HG02884 (cell line): Measurements from ENCODE around the gene ZMYND8.
"Not testable (repeated sequence)": the region's sequence is repeated elsewhere in the genome, so short reads cannot be mapped to it uniquely, and the experiment has no call there.

Experiments used
- ATAC-seq: cut with Tn5 transposase; IDR thresholded peaks from one replicate; pipeline ENCODE4 v1.9.1; 2021; ENCODE audit warnings: mild to moderate bottlenecking, moderate library complexity; ENCODE audit not compliant: unreplicated experiment

The ZMYND8 gene

DNA sequence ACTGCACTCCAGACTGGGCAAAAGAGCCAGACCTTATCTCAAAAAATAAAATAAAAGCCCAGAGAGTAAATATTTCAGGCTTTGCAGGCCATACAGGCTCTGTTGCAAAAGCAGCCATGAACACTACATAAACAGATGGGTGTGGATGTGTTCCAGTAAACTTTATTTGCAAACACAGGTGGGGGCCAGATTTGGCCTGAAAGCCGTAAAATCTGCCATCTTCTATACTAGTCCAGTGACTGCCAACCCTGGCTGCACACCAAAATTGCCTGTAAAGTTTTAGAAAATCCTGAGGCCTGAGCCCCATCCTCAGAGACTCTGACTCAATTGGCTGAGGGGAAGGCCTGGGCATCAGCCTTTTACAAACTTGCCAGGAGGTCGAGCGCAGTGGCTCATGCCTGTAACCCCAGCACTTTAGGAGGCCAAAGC is 103.6 kb downstream of the ZMYND8 start:
- no peak for ATAC-seq

DNA sequence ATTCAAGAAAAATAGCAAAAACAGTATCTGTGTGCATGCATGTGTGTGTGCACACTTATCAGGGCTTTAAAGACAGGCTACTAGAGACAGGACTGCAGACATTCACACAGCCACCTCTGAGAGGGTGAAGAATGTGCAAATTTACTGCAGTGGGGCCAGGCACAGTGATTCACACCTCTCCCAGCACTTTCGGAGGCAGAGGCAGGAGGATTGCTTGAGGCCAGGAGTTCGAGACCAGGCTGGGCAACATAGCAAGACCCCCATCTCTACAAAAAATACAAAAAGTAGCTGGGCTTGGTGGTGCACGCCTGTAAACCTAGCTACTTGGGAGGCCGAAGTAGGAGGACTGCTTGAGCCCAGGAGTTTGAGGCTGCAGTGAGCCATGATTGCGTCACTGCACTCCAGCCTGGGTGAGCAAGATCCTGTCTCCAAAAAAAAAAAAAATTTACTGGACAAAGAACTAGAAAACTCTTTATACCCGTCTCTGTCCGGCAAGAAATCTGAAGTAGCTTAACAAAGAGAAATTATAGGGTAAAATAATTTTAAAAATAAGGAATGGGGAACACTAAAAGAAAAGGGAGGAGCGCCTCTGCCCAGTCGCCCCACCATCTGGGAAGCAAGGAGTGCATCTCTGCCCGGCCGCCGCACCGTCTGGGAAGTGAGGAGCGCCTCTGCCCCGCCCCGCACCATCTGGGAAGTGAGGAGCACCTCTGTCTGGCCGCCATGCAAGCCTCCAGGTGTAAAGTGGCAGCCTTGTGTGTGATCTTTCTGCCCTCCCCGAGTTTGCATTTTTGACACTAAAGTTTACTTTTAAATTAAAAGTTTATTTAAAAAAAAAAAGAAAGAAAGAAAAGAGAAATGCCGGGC is 105.1 kb downstream of the ZMYND8 start:
- ATAC-seq = no peak

DNA sequence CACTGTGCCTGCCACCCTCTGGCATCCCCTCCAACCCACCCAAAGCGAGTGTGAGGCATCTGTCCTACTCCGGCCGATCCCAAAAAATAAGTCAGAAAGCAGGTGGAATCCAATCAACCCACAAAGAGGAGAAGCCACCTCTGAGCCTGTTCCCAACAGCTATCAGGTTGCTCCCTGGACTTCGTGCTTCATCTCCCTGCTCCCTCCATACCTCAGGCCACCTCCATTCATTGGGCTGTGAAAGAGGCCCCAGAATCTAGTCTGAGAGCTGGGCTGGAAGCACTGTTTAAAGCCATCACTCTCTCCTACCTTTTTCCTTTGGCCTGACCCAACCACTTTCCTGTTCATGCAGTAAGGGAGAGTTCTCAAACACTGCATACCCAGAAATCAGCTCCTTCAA is 106.1 kb downstream of the ZMYND8 start:
- no peak for ATAC-seq

DNA sequence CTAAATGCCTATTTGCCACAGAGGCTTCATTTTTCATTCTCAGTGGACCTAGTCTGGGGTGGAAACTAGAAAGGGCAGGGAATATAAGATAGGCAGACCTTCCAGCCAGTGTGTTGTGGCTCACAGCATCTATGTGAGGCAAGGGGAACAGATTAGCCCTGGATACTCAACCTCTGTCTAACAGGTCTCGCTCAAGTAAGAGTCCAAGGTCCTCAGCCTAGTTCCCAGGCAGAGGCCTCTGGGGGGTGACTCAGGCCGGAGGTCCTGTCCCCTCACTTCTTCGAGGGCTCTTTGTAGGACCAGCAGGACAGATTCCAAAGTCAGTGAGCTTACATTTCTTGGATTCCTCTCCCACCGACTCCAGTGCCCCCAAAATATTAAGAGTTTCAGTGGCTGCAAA is 106.6 kb downstream of the ZMYND8 start:
- ATAC-seq = no peak

DNA sequence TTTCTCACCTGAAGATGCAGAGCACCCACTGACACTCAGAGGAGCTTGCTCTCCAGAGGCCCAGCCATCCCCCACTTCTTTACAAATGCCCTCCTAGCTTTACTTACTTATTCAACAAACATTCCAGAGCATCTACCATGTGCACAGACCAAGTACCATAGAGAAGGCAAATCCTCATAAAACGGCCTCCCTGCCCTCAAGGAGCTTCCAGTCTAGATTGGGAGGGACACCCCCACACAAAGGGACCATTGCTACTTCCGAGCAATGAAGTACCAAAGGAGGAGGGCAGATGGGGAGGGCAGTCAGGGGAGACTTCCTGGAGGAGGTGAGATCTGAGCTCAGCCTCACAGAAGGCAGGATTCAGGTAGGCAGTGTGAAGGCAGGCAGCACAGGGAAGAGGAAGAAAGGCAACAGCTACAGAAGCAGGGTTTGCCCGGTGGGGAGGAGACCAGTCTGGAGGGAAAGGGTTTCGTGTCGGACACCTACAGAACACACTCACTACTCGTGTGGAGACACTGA is 108.0 kb downstream of the ZMYND8 start:
- ATAC-seq = no peak

DNA sequence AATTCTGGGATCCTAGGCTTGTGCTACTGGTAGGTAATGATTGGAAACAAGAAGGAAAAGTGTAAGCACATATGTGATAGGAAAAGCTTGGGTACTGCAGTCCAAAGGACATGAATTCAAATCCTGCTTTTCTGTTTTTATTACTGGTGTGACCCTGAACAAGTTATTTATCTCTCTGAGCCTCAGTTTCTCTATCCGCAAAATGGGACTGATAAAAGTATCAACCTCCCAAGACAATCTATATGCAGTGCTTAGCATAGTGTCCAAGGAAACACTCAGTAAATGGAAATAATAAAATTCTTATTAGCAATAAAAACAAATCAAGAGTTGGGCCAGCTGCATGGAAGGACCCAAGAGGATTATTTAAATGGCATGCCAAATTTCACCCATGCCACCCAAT is 108.5 kb downstream of the ZMYND8 start:
- ATAC-seq = no peak

DNA sequence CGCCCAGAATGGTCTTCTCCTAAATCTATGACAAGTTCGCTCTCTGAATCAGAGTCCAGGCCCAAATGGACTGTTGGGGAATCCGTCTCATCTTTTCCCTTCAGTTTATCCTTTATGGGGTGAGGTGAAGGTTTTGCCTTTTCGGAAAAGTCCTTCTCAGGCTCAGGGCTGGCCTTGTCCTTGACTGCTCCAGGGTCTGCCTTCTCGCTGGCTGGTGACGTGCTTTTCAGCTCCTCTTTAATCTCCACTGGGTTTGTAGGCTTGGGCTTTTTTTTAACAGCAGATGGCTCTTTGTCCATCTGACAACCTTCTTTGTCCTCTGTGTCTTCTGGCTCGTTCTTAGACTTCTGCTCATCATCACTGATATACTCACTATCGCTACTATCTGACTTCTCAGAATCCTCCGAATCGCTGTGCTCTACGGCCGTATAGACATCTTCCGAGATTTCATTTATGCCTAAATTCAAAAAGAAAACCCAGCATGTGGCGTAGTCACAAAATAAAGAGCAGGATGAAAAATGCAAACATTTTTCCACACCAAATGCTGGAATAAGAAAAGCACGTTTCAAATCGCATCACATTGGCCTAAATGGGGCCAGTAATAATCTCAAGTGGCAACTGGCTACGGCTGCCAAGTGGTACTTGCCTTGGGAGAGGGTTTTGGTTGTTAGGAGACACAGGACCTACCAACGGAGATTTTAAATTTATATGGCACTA is 110.3 kb downstream of the ZMYND8 start:
- ATAC-seq = no peak

DNA sequence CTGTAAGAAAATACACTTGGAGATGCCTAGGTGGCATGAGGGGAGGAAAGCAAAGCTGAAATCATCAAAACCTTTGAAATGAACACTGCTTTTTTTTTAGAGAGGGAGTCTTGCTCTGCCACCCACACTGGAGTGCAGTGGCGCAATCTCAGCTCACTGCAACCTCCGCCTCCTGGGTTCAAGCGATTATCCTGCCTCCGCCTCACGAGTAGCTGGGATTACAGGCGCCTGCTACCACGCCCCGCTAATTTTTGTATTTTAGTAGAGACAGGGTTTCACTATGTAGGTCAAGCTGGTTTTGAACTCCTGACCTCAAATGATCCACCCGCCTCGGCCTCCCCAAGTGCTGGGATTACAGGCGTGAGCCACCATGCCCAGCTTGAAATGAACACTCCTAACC is 111.3 kb downstream of the ZMYND8 start:
- not testable (repeated sequence) for ATAC-seq

DNA sequence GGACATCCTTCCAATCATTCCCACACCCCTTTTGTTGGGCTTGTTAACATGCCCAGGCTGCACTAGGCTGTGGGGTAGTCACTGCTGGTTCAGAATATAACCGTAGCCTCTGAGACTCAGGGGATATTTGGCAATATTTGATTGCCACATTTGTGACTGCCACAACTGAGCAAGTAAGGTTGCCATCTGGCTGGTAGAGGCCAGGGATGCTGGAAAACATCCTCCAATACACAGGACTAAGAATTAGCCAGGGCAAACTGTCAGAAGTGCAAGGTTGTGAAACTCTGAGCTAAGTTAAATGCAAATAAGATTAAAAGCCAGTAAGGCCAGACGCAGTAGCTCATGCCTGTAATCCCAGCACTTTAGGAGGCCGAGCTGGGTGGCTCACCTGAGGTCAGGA is 112.0 kb downstream of the ZMYND8 start:
- no peak for ATAC-seq

DNA sequence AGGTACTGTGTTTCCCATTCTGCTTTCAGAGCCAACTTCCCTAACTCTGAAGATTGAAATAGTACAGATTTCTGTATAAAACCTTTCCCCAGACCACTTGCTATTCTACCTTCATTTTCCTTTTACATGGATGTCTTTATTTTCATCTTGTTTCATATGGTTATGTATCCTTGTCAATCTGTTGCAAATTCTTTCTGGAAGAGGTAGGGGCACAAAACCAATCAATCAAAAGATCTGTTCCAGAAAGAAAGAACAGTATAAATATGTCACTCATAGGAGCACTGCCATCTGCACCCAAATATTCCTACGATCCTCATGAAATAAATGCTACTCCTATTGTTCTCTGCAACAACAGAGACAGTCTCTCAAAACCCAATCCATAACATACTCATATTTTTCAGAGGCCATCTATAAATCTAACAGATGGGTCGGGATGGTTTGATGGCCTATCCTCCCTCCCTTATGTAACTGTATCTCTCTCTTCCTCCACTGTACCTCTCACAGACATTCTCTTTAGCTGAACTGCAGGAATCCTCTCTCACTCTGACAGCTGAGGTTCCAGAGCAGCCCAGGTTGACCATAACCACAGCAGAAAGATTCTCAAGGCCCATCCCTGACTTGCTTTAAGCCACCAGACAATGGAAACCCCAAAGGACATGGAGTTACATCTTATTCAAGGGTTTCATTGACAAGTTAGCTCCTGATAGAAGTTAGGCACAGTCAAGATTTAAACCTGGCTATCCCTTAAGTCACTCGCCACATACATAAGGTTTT is 112.8 kb downstream of the ZMYND8 start:
- ATAC-seq = no peak

DNA sequence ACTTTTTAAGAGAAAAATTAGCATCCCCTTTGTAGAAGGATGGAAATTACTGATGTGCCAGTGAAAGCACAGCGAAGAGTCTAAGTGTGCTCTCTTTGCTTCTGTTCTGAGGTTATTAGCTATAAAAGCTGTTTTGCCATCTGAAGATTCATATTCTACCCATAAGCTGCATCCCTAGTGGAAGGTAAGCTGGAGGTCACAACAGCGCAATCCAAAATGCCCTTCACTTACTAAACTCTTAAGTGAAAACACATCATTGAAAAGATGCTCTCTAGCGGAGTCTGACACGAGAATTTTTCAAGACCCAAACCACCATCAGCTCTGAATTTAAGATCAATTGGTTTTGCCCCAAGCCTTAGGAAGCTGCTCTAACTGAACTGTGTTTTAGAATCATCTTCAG is 113.5 kb downstream of the ZMYND8 start:
- no peak for ATAC-seq

DNA sequence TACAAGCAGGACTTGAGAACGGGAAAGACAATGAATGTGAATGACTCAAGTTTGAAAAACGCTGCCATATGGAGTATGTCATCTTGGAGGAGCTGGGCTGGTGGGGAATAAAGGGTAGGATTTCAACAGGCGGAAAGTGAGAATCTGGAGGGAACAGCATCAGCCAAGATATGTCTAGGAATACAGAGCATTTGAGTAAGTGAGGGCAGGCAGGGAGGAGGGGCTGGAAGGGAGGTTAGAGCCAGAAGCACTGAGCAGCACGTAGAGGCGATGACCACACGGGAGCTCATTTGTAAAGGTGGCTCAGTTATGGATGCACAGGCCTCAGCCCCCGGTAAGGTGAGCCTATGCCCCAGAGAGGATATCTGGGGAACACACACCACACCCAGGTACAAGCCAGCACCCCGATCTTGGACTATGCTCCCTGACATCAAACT is 115.1 kb downstream of the ZMYND8 start:
- ATAC-seq = no peak

DNA sequence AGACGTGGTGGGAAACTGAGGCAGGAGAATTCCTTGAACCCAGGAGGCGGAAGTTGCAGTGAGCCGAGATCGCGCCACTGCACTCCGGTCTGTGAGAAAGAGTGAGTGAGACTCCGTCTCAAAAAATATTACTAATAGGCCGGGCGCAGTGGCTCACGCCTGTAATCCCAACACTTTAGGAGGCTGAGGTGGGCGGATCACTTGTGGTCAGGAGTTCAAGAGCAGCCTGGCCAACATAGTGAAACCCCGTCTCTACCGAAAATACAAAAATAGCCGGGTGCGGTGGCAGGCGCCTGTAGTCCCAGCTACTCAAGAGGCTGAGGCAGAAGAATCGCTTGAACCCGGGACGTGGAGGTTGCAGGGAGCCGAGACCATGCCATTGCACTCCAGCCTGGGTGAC is 116.4 kb downstream of the ZMYND8 start:
- not testable (repeated sequence) for ATAC-seq

DNA sequence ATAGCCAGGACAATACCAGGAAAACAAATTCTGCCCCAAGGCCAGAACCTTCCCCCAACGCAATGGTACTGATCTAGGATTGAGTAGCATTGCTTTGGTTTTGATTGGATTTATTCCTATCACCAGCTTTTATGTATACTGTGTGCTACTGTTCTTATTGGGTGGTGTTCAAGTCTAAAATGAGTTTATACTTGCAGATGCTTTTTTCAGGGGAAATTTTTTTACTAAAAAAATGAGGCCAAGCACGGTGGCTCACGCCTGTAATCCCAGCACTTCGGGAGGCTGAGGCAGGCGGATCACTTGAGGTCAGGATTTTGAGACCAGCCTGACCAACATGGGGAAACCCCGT is 116.8 kb downstream of the ZMYND8 start:
- ATAC-seq = no peak

DNA sequence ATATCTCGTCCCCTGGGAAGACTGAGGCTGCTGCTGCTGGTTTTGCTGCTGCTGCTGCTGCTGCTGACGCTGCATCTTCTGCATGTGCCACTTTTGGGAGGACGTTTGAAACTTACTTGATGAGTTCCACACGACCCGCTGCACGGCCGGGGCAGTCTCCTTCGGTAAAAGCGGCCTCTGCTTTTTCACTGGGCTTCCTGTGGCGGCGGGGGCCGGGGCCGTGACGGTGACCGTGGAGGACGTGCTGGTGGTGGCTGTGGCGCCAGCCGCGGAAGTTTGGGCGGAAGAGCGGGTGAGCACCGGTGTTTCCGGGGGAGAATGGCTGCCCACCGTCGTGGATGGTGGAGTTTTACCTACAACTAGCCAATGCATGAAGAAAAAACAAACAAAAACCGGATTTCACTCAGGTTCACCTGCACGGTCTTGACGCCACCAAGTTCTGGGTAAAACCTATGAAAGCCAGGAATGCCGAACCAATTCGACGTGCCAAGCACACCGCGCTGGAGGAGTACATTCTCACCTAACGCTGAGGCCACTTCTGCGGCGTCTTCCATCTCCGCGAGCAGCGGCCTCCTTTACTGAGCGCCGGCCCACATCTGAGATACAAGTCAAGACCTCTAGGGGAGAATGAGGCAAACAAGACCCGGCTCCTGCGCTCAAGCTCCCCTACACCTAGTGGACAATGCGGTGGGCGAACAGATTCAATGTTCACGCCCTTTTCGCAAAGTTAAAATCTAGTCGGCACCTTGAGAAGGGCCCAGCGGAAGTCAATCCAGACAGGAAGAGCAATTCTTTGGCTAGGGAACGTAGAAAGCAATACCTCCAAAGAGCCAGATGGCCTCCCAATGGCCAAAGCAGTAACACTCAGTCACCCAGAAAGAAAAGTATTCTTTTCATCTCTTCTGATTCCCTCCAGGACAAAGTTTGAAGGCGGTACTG is 117.5 kb downstream of the ZMYND8 start:
- ATAC-seq = no peak

DNA sequence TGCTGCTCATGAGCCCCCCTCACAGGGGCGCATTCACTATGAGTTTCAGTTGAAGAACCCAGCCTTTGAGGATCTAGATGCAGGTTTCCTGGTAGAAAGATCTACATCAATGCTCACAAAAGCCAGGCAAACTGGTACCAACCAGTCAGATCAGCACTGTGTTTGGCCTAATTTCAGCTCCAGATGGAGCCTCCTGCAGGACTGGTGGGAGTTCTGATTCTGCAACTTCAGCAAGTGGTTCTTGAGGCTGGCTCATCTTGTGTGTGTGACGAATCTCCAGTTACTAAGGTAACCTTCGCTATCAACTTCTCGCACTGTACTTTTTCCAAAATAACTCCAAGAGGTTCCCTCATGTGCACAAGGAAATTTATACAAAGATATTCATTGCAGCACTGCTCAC is 118.8 kb downstream of the ZMYND8 start:
- ATAC-seq = no peak

DNA sequence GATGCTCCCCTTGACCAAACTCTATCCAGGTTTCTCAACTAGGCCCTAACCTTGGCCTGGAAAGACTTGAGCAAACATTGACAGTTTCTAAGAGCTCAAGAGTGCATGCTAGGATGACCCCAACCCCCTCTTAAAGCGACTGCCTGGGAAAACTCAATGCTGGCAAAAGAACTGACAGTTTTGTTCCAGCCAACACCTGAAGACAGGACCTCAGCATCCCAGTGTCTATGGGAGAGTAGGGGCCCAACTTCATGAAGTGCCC is 119.9 kb downstream of the ZMYND8 start:
- no peak for ATAC-seq

DNA sequence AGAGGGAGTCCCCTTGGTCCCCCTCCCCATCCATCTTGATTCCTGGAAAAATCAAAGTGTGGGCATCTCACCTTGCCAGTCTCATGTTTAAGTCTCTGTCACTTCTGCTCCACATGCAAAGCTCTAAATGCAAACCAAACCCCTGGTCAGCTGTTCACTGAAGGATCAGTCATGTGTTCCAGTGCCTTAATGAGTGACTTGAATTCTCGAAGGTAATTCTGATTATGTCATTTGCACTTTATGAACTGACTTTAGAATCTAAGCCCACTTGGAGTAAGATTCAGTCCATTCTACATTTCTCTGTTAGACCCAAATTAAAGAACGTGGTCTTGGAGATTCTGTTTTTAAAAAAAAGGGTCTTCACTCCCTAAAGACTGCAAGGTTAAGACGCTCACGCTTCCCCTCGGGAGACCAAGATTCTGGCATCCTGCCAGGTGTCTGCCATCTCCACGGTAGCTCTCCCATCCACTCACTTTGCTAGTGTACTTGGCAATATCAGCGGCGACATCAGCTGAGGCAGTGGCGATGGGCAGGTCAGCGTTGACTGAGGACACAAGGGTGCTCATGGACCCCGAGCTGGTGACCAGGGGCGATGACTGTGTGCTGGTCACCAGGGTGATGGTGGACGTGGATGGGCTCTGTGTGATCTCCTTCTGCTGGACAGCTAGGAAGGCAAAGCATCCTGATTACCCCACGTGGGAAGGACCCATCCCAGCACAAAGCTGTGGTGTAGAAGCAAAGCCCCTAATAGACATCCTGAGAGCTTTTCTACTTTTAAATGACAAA is 120.5 kb downstream of the ZMYND8 start:
- no peak for ATAC-seq

DNA sequence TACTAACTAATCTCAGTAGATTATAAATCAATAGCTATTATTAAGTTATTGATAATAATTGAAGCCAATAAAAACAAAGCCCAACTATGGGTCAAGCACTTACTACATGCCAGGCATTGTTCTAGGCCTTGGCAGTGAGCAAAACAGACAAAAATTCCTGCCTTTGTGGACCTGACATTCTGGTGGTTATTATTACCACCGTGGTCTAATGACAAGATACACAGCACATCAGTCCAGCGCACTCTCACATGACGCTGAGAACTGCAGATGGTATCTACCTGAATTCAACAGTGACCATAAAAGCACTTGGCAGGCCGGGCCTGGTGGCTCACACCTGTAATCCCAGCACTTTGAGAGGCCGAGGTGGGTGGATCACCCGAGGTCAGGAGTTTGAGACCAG is 121.4 kb downstream of the ZMYND8 start:
- no peak for ATAC-seq
